PC-3 (cell line): ENCODE data around the gene OTOA. TPM values are rescaled to one million over a fixed set of nuclear protein-coding genes. Genes with fewer than 3 reads are reported as not detected.
"Not testable (repeated sequence)": the region's sequence is repeated elsewhere in the genome, so short reads cannot be mapped to it uniquely, and the experiment has no call there.

ENCODE experiments used
- ATAC-seq: fragments of 200-7000 bp; cut with Tn5 transposase; 2 replicates; pipeline ENCODE4 v1.9.1; 2020; ENCODE audit warnings: mild to moderate bottlenecking, moderate library complexity
- BruUV-seq: library from RNA; stranded (reverse); fragments of 400-500 nt; replicated peaks from 2 replicates; lab custom pipeline; 2021; lab: Mats Ljungman, UMichigan
- CTCF ChIA-PET: fragments of 300-600 bp; sonication (Branson Sonifier 250); formaldehyde crosslinking; loops from one replicate; lab custom pipeline; 2022; ENCODE audit warnings: antibody characterized with exemption; lab: Charles Lee
- POLR2A ChIA-PET: fragments of 300-600 bp; sonication (Branson Sonifier 250); formaldehyde crosslinking; loops from one replicate; lab custom pipeline; 2022; ENCODE audit warnings: antibody characterized with exemption; ENCODE audit not compliant: unreplicated experiment; lab: Charles Lee
- DNase-seq: peaks from one replicate; pipeline ENCODE4 v3.0.0-alpha.2; 2015
- H2AFZ ChIP-seq: fragments of 300-600 bp; sonication (generic); 2 replicates; pipeline ENCODE4 v1.6.0; 2016; ENCODE audit warnings: antibody characterized with exemption, low read length
- H3F3A ChIP-seq: fragments of 300-600 bp; sonication (generic); one replicate; pipeline ENCODE4 v1.6.0; 2017; ENCODE audit warnings: antibody characterized with exemption, low read length, control low read depth, mild to moderate bottlenecking; ENCODE audit not compliant: unreplicated experiment
- H3K27ac ChIP-seq: fragments of 300-600 bp; sonication (generic); 2 replicates; pipeline ENCODE4 v1.5.1; 2016; ENCODE audit warnings: mild to moderate bottlenecking, low read length
- H3K27me3 ChIP-seq: fragments of 300-600 bp; sonication (generic); 2 replicates; pipeline ENCODE4 v1.6.1; 2016; ENCODE audit warnings: low read length, mixed read lengths
- H3K36me3 ChIP-seq: fragments of 300-600 bp; sonication (generic); 2 replicates; pipeline ENCODE4 v1.6.1; 2016; ENCODE audit warnings: low read depth, mixed run types, low read length, mixed read lengths
- H3K4me1 ChIP-seq: fragments of 300-600 bp; sonication (generic); 2 replicates; pipeline ENCODE4 v1.5.1; 2016; ENCODE audit warnings: low read length; ENCODE audit not compliant: insufficient read depth
- H3K4me2 ChIP-seq: fragments of 300-600 bp; sonication (generic); 2 replicates; pipeline ENCODE4 v1.6.0; 2016; ENCODE audit warnings: low read length
- H3K4me3 ChIP-seq: fragments of 300-600 bp; sonication (generic); 2 replicates; pipeline ENCODE4 v1.5.1; 2016; ENCODE audit warnings: mild to moderate bottlenecking, low read length, mixed read lengths
- H3K79me2 ChIP-seq: fragments of 300-600 bp; sonication (generic); 2 replicates; pipeline ENCODE4 v1.6.1; 2017; ENCODE audit warnings: low read length, mixed read lengths
- H3K9ac ChIP-seq: fragments of 300-600 bp; sonication (generic); 2 replicates; pipeline ENCODE4 v1.6.0; 2016; ENCODE audit warnings: mild to moderate bottlenecking, low read length
- H3K9me2 ChIP-seq: fragments of 300-600 bp; sonication (generic); replicated peaks from 2 replicates; pipeline ENCODE4 v1.6.1; 2016; ENCODE audit warnings: mixed run types, low read length, mixed read lengths
- H3K9me3 ChIP-seq: fragments of 300-600 bp; sonication (generic); 2 replicates; pipeline ENCODE4 v1.6.1; 2016; ENCODE audit warnings: low read length, mixed read lengths
- H4K20me1 ChIP-seq: fragments of 300-600 bp; sonication (generic); 2 replicates; pipeline ENCODE4 v1.6.1; 2016; ENCODE audit warnings: low read length, mixed read lengths
- intact Hi-C: fragments of 100-400 bp; cut with micrococcal nuclease; formaldehyde crosslinking; loops from 2 replicates; pipeline ENCODE4 v1.9.0; 2023
- total RNA-seq: library from RNA; depleted of rRNA; stranded (reverse); fragments of >200 nt; gene quantifications from 2 replicates; pipeline ENCODE4 v1.2.3, GENCODE V29; 2014

Gene OTOA
- total RNA-seq, 1 experiment from 2014 or later: not detected

DNA sequence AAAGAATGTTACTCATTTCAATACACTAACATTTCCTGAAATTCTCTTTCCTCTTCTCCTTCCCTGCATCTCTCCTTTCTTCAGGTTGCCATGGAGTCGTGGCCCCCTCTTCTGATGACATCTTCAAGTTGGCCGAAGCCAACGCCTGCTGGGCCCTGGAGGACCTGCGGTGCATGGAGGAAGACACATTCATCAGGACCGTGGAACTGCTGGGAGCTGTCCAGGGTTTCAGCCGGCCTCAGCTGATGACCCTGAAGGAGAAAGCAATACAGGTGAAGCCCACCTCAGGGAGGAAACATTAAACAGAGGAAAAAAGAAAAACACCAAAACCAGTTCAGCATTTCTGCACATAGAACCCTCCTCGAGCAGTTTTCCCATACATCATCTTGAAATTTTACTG, 76.9 kb downstream of the OTOA start:
- H3F3A ChIP-seq, ATAC-seq, BruUV-seq, H3K27me3 ChIP-seq, H3K9me3 ChIP-seq, H3K79me2 ChIP-seq, H3K27ac ChIP-seq, H2AFZ ChIP-seq, POLR2A ChIA-PET, intact Hi-C loops, H3K36me3 ChIP-seq, H3K4me1 ChIP-seq, H3K9me2 ChIP-seq, H4K20me1 ChIP-seq, H3K9ac ChIP-seq, H3K4me2 ChIP-seq, H3K4me3 ChIP-seq, DNase-seq, CTCF ChIA-PET: not testable (repeated sequence)

DNA sequence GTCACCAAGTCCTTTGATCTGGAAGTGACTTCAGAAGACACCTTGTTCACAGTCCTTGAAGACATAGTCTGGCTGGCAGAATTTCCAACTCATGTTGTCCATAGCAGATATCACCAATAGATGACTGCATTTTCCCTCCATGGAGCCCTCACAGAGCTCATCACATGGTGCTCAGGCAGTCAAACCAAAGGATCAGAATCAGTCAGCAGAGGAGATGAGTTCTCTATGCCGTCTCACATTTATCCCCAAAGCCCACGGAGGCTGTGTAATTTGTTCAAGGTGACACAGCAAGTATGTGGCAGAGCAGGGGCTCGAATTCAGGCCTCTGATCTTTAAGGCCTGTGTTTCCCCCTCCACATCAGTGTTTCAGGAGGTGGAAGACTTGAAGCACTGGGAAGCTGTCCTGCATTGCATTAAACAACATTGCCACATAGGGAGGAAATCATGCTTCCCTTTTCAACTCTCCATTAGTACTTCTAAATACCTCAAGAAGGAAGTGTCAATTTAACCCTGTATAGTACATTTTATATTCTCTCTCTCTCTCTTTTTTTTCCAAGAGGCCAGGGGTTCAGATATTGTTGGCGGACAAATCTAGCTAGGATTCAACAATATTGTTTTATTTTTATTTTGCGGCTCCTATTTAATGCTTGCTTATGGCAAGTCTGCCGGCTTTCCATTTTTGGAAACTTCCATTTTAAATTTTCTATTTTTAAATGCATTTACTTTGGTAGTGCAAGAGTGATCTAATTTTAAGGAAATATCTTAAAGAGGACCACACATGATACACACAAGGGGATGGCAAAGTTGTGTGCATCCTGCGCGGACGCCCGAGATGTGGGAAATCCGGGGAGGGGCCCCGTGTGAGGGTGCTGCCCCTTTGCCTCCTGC, 92.7 kb downstream of the OTOA start:
- H3F3A ChIP-seq, H3K9me2 ChIP-seq, CTCF ChIA-PET, DNase-seq, H3K79me2 ChIP-seq, H3K4me3 ChIP-seq, H3K4me1 ChIP-seq, BruUV-seq, H3K9ac ChIP-seq, H3K36me3 ChIP-seq, intact Hi-C loops, H3K27ac ChIP-seq, H2AFZ ChIP-seq, H3K9me3 ChIP-seq, POLR2A ChIA-PET, H3K27me3 ChIP-seq, H3K4me2 ChIP-seq, ATAC-seq, H4K20me1 ChIP-seq: not testable (repeated sequence)

DNA sequence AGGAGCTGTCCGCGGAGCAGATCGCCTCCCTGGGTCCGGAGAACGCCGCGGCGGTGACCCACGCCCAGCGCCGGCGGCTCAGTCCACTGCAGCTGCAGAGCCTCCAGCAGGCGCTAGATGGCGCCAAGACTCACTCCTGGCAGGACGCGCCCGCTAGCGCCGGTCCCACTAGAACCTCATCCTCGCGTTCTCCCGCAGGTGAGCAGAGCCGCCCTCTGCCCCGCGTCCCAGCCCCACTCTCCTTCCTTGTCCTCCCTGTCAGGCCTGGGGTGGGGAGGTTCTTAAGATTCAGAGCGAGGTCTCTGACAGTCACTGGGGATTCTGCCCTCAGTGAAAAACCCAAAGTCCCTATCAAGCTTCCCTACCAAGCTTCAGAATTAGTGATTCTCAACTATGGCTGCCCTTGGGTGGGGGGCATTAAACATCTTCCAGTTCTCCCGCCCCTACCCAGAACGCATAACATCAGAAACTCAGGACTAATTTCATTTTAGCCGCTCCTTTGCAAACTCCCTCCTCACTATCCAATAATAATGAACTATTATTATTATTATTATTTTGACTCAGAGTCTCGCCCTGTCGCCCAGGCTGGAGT, 93.4 kb downstream of the OTOA start:
- H3K4me2 ChIP-seq, H3F3A ChIP-seq, POLR2A ChIA-PET, H3K36me3 ChIP-seq, H4K20me1 ChIP-seq, H3K4me1 ChIP-seq, H3K9ac ChIP-seq, H3K9me2 ChIP-seq, H3K79me2 ChIP-seq, DNase-seq, H3K27ac ChIP-seq, H3K9me3 ChIP-seq, CTCF ChIA-PET, H2AFZ ChIP-seq, H3K4me3 ChIP-seq, H3K27me3 ChIP-seq, intact Hi-C loops: not testable (repeated sequence)
- ATAC-seq: peak; percentile 95
- TSS peak; percentile 63 for BruUV-seq

DNA sequence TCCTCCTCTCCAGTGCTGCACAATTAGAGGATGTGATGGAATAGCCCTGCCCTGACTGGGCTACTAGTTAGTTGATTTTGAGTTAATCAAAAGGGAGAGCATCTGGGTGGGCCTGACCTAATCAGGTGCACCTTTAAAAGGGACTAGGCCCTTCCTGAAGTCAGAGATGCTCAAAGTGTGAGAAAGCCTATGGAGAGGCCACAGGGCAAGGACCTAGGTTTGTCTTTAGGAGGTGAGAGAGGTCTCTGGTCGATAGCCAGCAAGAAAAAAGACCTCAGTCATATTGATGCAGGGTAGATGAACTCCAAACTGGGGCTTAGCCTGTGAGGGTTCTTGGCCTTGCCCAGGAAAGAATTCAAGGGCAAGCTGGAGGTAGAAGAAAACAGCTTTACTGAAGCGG, 104.5 kb downstream of the OTOA start:
- H3K4me3 ChIP-seq, intact Hi-C loops, H3K36me3 ChIP-seq, POLR2A ChIA-PET, H3K79me2 ChIP-seq, DNase-seq, ATAC-seq, H4K20me1 ChIP-seq, BruUV-seq, H3K4me2 ChIP-seq, H2AFZ ChIP-seq, CTCF ChIA-PET, H3K9ac ChIP-seq, H3K4me1 ChIP-seq, H3K27me3 ChIP-seq, H3K9me2 ChIP-seq, H3F3A ChIP-seq, H3K9me3 ChIP-seq: not testable (repeated sequence)
- peak overlapping the region; percentile 65 for H3K27ac ChIP-seq

- intact Hi-C loops: not testable (repeated sequence)
- BruUV-seq: TSS peak; percentile 82
Measured at GRCh38 chr16:21768810-21769209, 105.0 kb downstream of the OTOA start.

GRCh38 chr16:21769284-21769683, 105.5 kb downstream of the OTOA start:
- POLR2A ChIA-PET, H3K79me2 ChIP-seq, H3F3A ChIP-seq, BruUV-seq, CTCF ChIA-PET, H3K4me3 ChIP-seq, H4K20me1 ChIP-seq, H3K4me2 ChIP-seq, H2AFZ ChIP-seq, H3K9me3 ChIP-seq, H3K27me3 ChIP-seq, intact Hi-C loops, H3K4me1 ChIP-seq, H3K9ac ChIP-seq, H3K36me3 ChIP-seq, H3K9me2 ChIP-seq: not testable (repeated sequence)
- DNase-seq: peak; percentile 87
- peak overlapping the region; percentile 75 for H3K27ac ChIP-seq
- ATAC-seq: peak; percentile 91

More at GRCh38 chr16:21768810-21769209, 105.0 kb downstream of the OTOA start:
- H4K20me1 ChIP-seq, H3K9ac ChIP-seq, DNase-seq, H3K9me2 ChIP-seq, H3F3A ChIP-seq, H3K9me3 ChIP-seq, H3K27me3 ChIP-seq, H3K4me2 ChIP-seq, H3K36me3 ChIP-seq, CTCF ChIA-PET, POLR2A ChIA-PET, H3K79me2 ChIP-seq, H3K4me1 ChIP-seq, H3K4me3 ChIP-seq, H2AFZ ChIP-seq: not testable (repeated sequence)
- ATAC-seq: peak; percentile 69
- peak overlapping the region; percentile 75 for H3K27ac ChIP-seq
